ENCODE measurements around the gene GZF1.
"Not testable (repeated sequence)": the region's sequence is repeated elsewhere in the genome, so short reads cannot be mapped to it uniquely, and the experiment has no call there.

Gene GZF1

GRCh38 chr20:23346002-23346401 lies 16.0 kb upstream of the GZF1 start:
- no peak for DNase-seq (ENCODE audit: low read depth in 3 of 3)

- DNase-seq (ENCODE audit: low read depth in 3 of 3), result no peak
Measured at GRCh38 chr20:23347791-23348190, 14.2 kb upstream of the GZF1 start.

GRCh38 chr20:23348510-23348909 lies 13.5 kb upstream of the GZF1 start:
- DNase-seq (ENCODE audit: low read depth in 3 of 3), result not testable (repeated sequence)

GRCh38 chr20:23349338-23350195 lies 12.4 kb upstream of the GZF1 start:
- peak in 2 of 3 experiments; percentile 66 to 70 for DNase-seq (ENCODE audit: low read depth in 3 of 3)

GRCh38 chr20:23350196-23350903 lies 11.6 kb upstream of the GZF1 start, which contains the start of gene NXT1:
TSS of gene NXT1 (plus strand) at chr20:23350791. CDS start at chr20:23354042, 3,251 bp downstream.
- peak; percentile 89 to 95 (median 90) for DNase-seq (ENCODE audit: low read depth in 3 of 3)

GRCh38 chr20:23350904-23351838 lies 10.8 kb upstream of the GZF1 start:
- peak; percentile 35 to 39 (median 38) for DNase-seq (ENCODE audit: low read depth in 3 of 3)

GRCh38 chr20:23356203-23356602 lies 5.8 kb upstream of the GZF1 start:
- no peak for DNase-seq (ENCODE audit: low read depth in 3 of 3)

GRCh38 chr20:23357767-23358562 lies 4.0 kb upstream of the GZF1 start:
- peak; percentile 99 to 100 (median 99) for DNase-seq (ENCODE audit: low read depth in 3 of 3)

GRCh38 chr20:23358563-23358906 lies 3.4 kb upstream of the GZF1 start:
- DNase-seq (ENCODE audit: low read depth in 3 of 3), result no peak

- DNase-seq (ENCODE audit: low read depth in 3 of 3), result no peak
Measured at GRCh38 chr20:23358923-23359593, 2.9 kb upstream of the GZF1 start.

- DNase-seq (ENCODE audit: low read depth in 3 of 3), result no peak
Measured at GRCh38 chr20:23360531-23360930, 1.5 kb upstream of the GZF1 start.

GRCh38 chr20:23361119-23361475 lies 885 bp upstream of the GZF1 start:
- DNase-seq (ENCODE audit: low read depth in 3 of 3), result no peak

GRCh38 chr20:23362392-23363256 lies 642 bp downstream of the GZF1 start:
- DNase-seq (ENCODE audit: low read depth in 3 of 3), result no peak

GRCh38 chr20:23363257-23363649 lies 1.3 kb downstream of the GZF1 start:
- DNase-seq (ENCODE audit: low read depth in 3 of 3), result no peak

GRCh38 chr20:23365390-23366165 lies 3.6 kb downstream of the GZF1 start:
- DNase-seq (ENCODE audit: low read depth in 3 of 3), result no peak

- no peak for DNase-seq (ENCODE audit: low read depth in 3 of 3)
Measured at GRCh38 chr20:23366384-23366783, 4.4 kb downstream of the GZF1 start.

- no peak for DNase-seq (ENCODE audit: low read depth in 3 of 3)
Measured at GRCh38 chr20:23367770-23368169, 5.8 kb downstream of the GZF1 start.

- no peak for DNase-seq (ENCODE audit: low read depth in 3 of 3)
Measured at GRCh38 chr20:23368316-23369071, 6.5 kb downstream of the GZF1 start.
